H9 (cell line): Measurements from ENCODE around the gene SRRT. TPM values are rescaled to one million over a fixed set of nuclear protein-coding genes. Genes with fewer than 3 reads are reported as not detected.

ENCODE experiments used
- DNase-seq: peaks from one replicate; pipeline ENCODE4 v3.0.0-alpha.2; 2017
- H2AFZ ChIP-seq: one replicate; pipeline ENCODE4 v1.6.1; 2013; ENCODE audit warnings: mild to moderate bottlenecking, low read length, control low read depth, moderate library complexity
- H2AK5ac ChIP-seq: 2 replicates; pipeline ENCODE4 v1.6.1; 2013; ENCODE audit warnings: low read length, control low read depth, mixed read lengths; ENCODE audit not compliant: insufficient read length
- H2BK120ac ChIP-seq: one replicate; pipeline ENCODE4 v1.6.1; 2013; ENCODE audit warnings: low read depth, mild to moderate bottlenecking, low read length, control low read depth, inconsistent platforms; ENCODE audit not compliant: poor library complexity, severe bottlenecking
- H2BK12ac ChIP-seq: 2 replicates; pipeline ENCODE4 v1.6.1; 2013; ENCODE audit warnings: low read length, control low read depth, mixed read lengths, low read depth; ENCODE audit not compliant: insufficient read length
- H2BK15ac ChIP-seq: 2 replicates; pipeline ENCODE4 v1.6.1; 2013; ENCODE audit warnings: low read depth, low read length, control low read depth
- H2BK20ac ChIP-seq: one replicate; pipeline ENCODE4 v1.6.1; 2013; ENCODE audit warnings: low read depth, mild to moderate bottlenecking, low read length, control low read depth, inconsistent platforms; ENCODE audit not compliant: poor library complexity, severe bottlenecking
- H2BK5ac ChIP-seq: 2 replicates; pipeline ENCODE4 v1.6.1; 2013; ENCODE audit warnings: low read length, control low read depth, mixed read lengths; ENCODE audit not compliant: insufficient read length
- H3K14ac ChIP-seq: 2 replicates; pipeline ENCODE4 v1.6.1; 2013; ENCODE audit warnings: low read length, control low read depth; ENCODE audit not compliant: insufficient read depth
- H3K18ac ChIP-seq: 2 replicates; pipeline ENCODE4 v1.6.1; 2013; ENCODE audit warnings: low read depth, mild to moderate bottlenecking, mixed read lengths, low read length, control low read depth; ENCODE audit not compliant: insufficient read length
- H3K23ac ChIP-seq: 2 replicates; pipeline ENCODE4 v1.6.1; 2013; ENCODE audit warnings: low read length, control low read depth, mixed read lengths, low read depth; ENCODE audit not compliant: insufficient read length
- H3K23me2 ChIP-seq: 2 replicates; pipeline ENCODE4 v1.6.1; 2013; ENCODE audit warnings: low read depth, mild to moderate bottlenecking, mixed read lengths, low read length, control low read depth; ENCODE audit not compliant: insufficient read length, poor library complexity, severe bottlenecking
- H3K27ac ChIP-seq: 2 replicates; pipeline ENCODE4 v1.5.1; 2013; ENCODE audit warnings: low read length, control low read depth, mixed read lengths, low read depth; ENCODE audit not compliant: insufficient read length
- H3K27me3 ChIP-seq: 2 replicates; pipeline ENCODE4 v1.6.1; 2013; ENCODE audit warnings: low read length, control low read depth, inconsistent platforms; ENCODE audit not compliant: insufficient read depth
- H3K4ac ChIP-seq: 2 replicates; pipeline ENCODE4 v1.6.1; 2013; ENCODE audit warnings: low read depth, mild to moderate bottlenecking, control low read depth, inconsistent platforms, low read length, moderate library complexity
- H3K4me1 ChIP-seq: 2 replicates; pipeline ENCODE4 v1.6.1; 2013; ENCODE audit warnings: low read length, control low read depth, inconsistent platforms; ENCODE audit not compliant: insufficient read depth
- H3K4me2 ChIP-seq: 2 replicates; pipeline ENCODE4 v1.6.1; 2013; ENCODE audit warnings: low read length, control low read depth, mixed read lengths; ENCODE audit not compliant: insufficient read length, insufficient read depth
- H3K56ac ChIP-seq: 2 replicates; pipeline ENCODE4 v1.6.1; 2013; ENCODE audit warnings: low read depth, mild to moderate bottlenecking, mixed read lengths, low read length, control low read depth; ENCODE audit not compliant: insufficient read length
- H3K79me1 ChIP-seq: 2 replicates; pipeline ENCODE4 v1.6.1; 2013; ENCODE audit warnings: low read depth, mild to moderate bottlenecking, moderate library complexity, low read length, control low read depth, inconsistent platforms; ENCODE audit not compliant: insufficient read depth, poor library complexity, severe bottlenecking
- H3K79me2 ChIP-seq: 2 replicates; pipeline ENCODE4 v1.6.1; 2013; ENCODE audit warnings: low read length, control low read depth, inconsistent platforms; ENCODE audit not compliant: insufficient read depth
- H3K9ac ChIP-seq: 2 replicates; pipeline ENCODE4 v1.6.1; 2013; ENCODE audit warnings: low read length, control low read depth, mixed read lengths; ENCODE audit not compliant: insufficient read length; ENCODE audit errors: extremely low read depth
- H3K9me3 ChIP-seq: one replicate; pipeline ENCODE4 v1.6.1; 2013; ENCODE audit warnings: low read depth, low read length, inconsistent platforms; ENCODE audit not compliant: control insufficient read depth
- H3T11ph ChIP-seq: one replicate; pipeline ENCODE4 v1.6.1; 2013; ENCODE audit warnings: mild to moderate bottlenecking, low read length, control low read depth, inconsistent platforms
- H4K20me1 ChIP-seq: one replicate; pipeline ENCODE4 v1.6.1; 2013; ENCODE audit not compliant: control insufficient read depth, insufficient read length, insufficient read depth
- H4K5ac ChIP-seq: 2 replicates; pipeline ENCODE4 v1.6.1; 2013; ENCODE audit warnings: low read depth, mild to moderate bottlenecking, mixed read lengths, low read length, control low read depth; ENCODE audit not compliant: insufficient read length
- H4K8ac ChIP-seq: replicated peaks from 2 replicates; pipeline ENCODE4 v1.6.1; 2013; ENCODE audit warnings: low read length, control low read depth, mixed read lengths, low read depth; ENCODE audit not compliant: insufficient read length
- H4K91ac ChIP-seq: 2 replicates; pipeline ENCODE4 v1.6.1; 2013; ENCODE audit warnings: low read depth, mild to moderate bottlenecking, moderate library complexity, mixed read lengths, low read length, control low read depth; ENCODE audit not compliant: insufficient read length
- H3K27ac Mint-ChIP-seq, 3 experiments: 2 replicates in 2 of 3; 3 replicates in 1 of 3; pipeline ENCODE4 v1.8.0; 2020 to 2021; ENCODE audit warnings: mixed read lengths in 3 of 3, mild to moderate bottlenecking in 1 of 3, moderate library complexity in 1 of 3
- H3K27me3 Mint-ChIP-seq: 2 replicates; pipeline ENCODE4 v1.8.0; 2021; ENCODE audit warnings: low read depth, mild to moderate bottlenecking, moderate library complexity, mixed read lengths
- H3K36me3 Mint-ChIP-seq, 3 experiments: 2 replicates in 2 of 3; 3 replicates in 1 of 3; pipeline ENCODE4 v1.8.0; 2020 to 2021; ENCODE audit warnings: low read depth in 3 of 3, mixed read lengths in 3 of 3; ENCODE audit not compliant: insufficient read depth in 1 of 3
- H3K4me1 Mint-ChIP-seq, 2 experiments: 2 replicates each; pipeline ENCODE4 v1.8.0; 2020; ENCODE audit warnings: mixed read lengths in 2 of 2
- H3K4me3 Mint-ChIP-seq, 2 experiments: 2 replicates in 1 of 2; 3 replicates in 1 of 2; pipeline ENCODE4 v1.8.0; 2020 to 2021; ENCODE audit warnings: mild to moderate bottlenecking in 2 of 2, mixed read lengths in 2 of 2, moderate library complexity in 1 of 2
- H3K9me3 Mint-ChIP-seq, 2 experiments: 2 replicates in 1 of 2; 3 replicates in 1 of 2; pipeline ENCODE4 v1.8.0; 2020; ENCODE audit warnings: mild to moderate bottlenecking in 2 of 2, mixed read lengths in 2 of 2, moderate library complexity in 1 of 2
- CTCF ChIP-seq: fragments of 200-600 bp; sonication (generic); conservative IDR thresholded peaks from 3 replicates; pipeline ENCODE4 v1.8.0; 2021; ENCODE audit warnings: antibody characterized with exemption, mild to moderate bottlenecking
- WGBS: extraction: QIAGEN DNeasy Blood & Tissue Kit; methylation state at CpG from one replicate; pipeline ENCODE4 v1.1.7; 2013; ENCODE audit warnings: missing lambda C conversion rate, low lambda C conversion rate, mixed read lengths; ENCODE audit not compliant: insufficient read length; ENCODE audit errors: extremely low coverage; 5-methylcytosine and 5-hydroxymethylcytosine counted together
- total RNA-seq: library from RNA; stranded (reverse); gene quantifications from 2 replicates; pipeline ENCODE4 v1.2.1, GENCODE V29; 2021

The SRRT gene
- total RNA-seq, 1 experiment from 2014 or later = 373 TPM

DNA sequence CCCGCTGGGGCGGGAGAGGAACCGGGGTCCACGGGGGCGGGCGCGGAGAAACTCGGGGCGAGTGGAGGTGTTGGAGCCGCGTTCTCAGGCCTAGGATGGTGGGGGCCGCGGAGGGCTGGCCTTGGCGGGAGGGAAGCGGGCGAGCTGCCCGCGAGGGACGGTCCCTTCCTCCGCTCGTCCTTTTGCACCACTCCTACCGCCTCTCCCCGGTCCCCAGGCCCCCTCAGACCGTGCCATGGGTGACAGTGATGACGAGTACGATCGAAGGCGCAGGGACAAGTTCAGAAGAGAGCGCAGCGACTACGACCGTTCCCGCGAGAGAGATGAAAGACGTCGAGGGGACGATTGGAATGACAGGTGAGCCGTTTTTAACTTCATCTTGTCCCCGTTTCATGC lies 451 bp downstream of the SRRT start:
- H2BK20ac ChIP-seq = no peak overlapping the region
- no peaks in the 10 kb centered on the region for H3K79me1 ChIP-seq
- H2AFZ ChIP-seq = no peak overlapping the region
- WGBS = no CpG with 5 or more reads among the region's 39 CpGs
- H2BK5ac ChIP-seq = no peak overlapping the region
- H3K4me1 Mint-ChIP-seq = peaks cover 28% of the 10 kb centered on the region in 2 experiments
- H3K23ac ChIP-seq = no peak overlapping the region
- DNase-seq = no peak
- H3K4me3 Mint-ChIP-seq = peak overlapping the region; percentile 99
- no peak overlapping the region for H4K8ac ChIP-seq
- H2BK12ac ChIP-seq = no peak overlapping the region
- H3K4me1 ChIP-seq = no peaks in the 10 kb centered on the region; the same call in 1 of the 2 replicates
- H3K4me2 ChIP-seq = peak overlapping the region; percentile 78
- H3K18ac ChIP-seq = peak overlapping the region; percentile 73
- no peaks in the 10 kb centered on the region for H4K20me1 ChIP-seq
- peaks cover 59 to 93% (median 89%) of the 10 kb centered on the region in 3 experiments for H3K36me3 Mint-ChIP-seq
- peak overlapping the region; percentile 86 for H3K9ac ChIP-seq
- H3K27me3 ChIP-seq = no peaks in the 10 kb centered on the region
- no peak for TF ChIP-seq CTCF
- H2AK5ac ChIP-seq = no peak overlapping the region
- H3K79me2 ChIP-seq = peaks cover 37% of the 10 kb centered on the region; the same call in 1 of the 2 replicates
- no peak overlapping the region for H2BK120ac ChIP-seq
- peak overlapping the region; percentile 89 for H3K14ac ChIP-seq
- no peaks in the 10 kb centered on the region for H3K9me3 Mint-ChIP-seq
- H4K91ac ChIP-seq = no peak overlapping the region
- H3K4ac ChIP-seq = no peak overlapping the region; the same call in 1 of the 2 replicates
- no peak overlapping the region for H2BK15ac ChIP-seq
- H4K5ac ChIP-seq = no peak overlapping the region
- peaks cover 5% of the 10 kb centered on the region for H3K23me2 ChIP-seq
- no peak overlapping the region for H3K56ac ChIP-seq
- no peak overlapping the region for H3K27ac ChIP-seq
- no peak overlapping the region for H3T11ph ChIP-seq
- no peaks in the 10 kb centered on the region for H3K9me3 ChIP-seq
- H3K27ac Mint-ChIP-seq = peak overlapping the region; percentile 99 to 100 (median 99); a peak in 5 of 7 replicates
- no peaks in the 10 kb centered on the region for H3K27me3 Mint-ChIP-seq
